Endometrium (tissue), 2 donors: ENCODE data around the gene AOPEP.
A peak's percentile ranks its signal among the peaks of the same experiment; 100 is the strongest.
"Not testable (repeated sequence)": the region's sequence is repeated elsewhere in the genome, so short reads cannot be mapped to it uniquely, and the experiment has no call there.

Experiments
- FAIRE-seq: peaks from 2 replicates; lab custom pipeline; 2012; peaks lifted over from hg19 to GRCh38; lab: Jason Lieb, UNC
- donor health status: control.
- donor health status: control.

Gene AOPEP

DNA sequence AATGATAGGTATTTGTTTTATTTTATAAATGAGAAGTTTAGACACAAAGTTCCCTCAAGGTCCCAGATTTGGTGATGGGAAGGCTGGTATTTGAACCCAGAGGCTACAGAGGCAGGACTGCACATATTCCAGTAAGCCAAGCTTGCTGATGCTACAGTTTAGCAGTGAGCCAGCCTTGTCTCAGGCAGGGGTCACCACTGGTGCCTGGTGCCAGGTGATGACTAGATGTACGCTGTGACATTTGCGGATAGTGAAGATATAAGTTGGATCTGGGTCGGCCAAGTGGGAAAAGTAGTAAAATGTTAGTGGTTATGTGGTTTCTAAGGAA is 143.9 kb downstream of the AOPEP start:
- FAIRE-seq: no peak

DNA sequence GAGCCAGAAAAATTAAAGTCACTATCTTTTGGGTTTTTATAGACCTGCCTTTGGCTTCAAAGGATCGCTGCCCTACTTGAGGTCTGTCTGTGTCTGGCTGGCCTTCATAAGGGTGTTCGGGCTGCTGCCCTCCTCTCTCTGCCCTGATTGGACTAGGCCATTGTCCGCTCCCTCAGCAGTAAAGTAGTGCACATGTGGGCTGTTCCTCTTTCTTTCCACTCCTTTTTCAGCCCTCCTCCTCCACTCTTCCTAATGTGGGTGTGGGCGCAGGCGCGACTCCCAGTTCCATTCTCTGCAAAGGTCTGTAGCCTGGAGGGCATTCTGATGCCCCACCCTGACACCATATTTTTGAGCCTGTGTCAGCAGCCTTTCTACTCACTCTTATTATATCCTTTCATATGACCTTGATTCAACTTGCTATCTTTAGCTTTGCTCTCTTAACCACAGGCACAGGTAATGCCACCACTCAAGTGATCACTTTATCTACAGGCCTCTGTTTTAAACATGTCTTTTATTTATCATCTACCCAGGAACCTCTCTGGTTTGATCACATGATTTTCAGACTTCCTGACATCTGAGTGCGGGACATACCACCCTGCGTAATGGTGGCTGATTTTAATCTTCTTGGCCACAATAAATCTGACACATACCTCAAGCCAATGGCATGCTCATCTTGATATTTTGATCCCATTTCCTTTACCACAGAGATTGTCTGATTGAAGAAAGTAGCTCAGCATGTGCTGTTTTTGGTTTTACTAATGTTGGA is 144.5 kb downstream of the AOPEP start:
- no peak for FAIRE-seq

DNA sequence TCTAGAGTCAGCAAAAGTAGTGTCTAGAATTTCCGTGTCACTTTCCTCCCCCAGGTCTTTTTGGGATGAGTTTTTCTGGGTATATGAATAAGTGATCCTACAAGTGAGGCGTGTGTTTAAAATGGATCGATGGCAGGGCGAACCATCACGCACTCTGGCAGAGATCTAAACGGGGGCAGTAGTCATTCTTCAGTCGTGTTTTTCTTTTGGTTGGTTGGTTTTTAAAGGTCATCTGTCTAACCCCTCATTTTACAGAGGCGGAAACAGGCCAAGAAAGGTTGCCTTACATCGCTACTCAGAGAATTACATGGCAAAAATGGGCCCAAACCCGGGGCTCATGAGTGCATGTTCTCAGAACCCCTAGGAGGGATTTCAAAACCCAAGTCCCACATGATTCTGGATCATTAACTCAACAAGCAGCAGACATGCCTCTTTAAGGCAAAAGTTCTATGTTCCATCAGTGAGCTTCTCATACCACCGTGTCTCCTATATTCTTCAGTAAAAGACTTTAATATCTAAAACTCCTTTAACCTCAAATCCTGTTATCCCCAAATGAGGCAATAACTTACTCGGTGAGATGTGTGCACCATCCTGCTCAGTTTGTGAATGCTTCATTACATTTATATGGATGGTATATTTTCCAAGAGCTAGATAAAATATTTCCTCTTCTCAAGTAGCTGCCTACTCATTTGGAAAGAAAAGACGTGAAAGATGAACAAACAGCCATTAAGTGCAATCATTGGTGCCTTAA is 145.8 kb downstream of the AOPEP start:
- FAIRE-seq: no peak

DNA sequence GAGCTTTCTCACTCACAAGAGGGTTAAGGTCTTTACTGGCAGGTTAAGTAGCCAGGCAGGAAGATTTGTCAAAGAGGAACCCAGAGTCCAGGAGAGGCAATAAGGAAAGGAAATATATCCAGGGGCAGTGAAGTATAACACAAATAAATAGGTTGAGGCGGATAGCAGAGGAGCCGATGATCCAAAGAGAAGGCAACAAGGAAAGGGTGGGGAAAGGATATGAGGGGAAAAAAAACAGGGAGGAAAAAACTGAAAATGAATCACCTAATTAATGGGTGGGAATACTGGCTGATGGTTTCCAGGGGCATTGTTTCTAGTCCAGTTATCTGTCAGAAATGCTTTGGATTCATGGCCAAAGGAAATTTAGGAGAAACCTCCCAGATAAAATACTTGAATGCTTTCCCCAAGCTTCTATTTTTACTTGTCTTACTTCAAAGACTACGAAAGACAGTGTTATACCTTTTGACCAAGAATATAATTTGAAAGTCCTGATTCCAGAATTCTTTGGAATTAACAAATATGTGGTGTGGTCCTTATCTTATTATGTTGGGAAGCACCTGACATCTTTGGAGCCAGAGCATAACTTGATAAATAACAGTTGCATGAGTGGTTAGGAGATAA is 146.5 kb downstream of the AOPEP start:
- FAIRE-seq: peak; percentile 23

DNA sequence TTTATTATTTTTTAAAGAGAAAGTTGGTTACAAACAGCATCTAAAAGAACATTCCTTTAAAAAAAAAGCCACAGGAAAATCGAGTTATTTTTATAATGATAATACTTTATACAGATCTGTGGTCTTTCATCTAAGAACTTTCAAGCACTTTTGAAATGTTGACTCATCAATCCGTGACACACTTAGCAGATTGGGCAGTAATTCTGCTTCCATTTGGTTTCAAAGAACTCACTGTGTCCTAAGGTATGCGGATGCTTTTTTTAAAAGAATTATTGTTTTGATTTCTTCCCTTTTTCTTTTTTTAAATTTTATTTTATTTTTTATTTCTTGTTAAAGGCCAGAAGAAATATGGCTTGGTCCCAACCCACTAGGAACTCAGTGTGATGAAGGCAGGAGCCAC is 147.8 kb downstream of the AOPEP start:
- peak; percentile 88 for FAIRE-seq

DNA sequence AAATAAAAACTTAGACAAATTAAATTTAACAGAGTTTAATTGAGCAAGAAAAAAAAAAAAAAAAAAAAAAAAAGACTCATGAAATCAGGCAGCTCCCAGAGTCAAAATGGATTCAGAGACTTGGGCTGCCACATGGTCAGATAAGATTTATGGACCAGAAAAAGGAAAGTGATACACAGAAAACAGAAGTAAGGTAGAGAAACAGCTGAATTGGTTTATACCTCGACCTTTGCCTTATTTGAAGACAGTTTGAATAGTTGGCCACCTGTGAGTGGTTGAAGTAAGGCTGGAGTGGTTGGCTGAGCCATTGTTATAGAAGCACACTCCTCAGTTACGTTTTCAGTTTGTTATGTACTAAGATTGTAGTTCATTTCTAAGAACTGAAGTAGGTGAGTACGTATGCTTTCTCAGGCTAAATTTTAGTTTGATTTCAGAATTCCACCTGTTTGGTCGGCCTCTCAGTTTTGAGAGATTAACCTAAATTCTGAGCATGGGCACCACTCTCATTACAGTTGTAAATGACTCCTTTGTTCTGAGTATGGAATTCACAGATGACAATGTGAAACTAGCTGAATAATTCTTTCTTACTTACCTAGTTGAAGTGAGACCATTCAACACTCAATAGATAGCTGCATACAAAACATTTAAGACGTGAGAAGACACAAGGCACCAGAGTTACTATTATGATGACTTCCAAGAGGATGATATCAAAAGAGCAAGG is 149.0 kb downstream of the AOPEP start:
- FAIRE-seq: no peak

DNA sequence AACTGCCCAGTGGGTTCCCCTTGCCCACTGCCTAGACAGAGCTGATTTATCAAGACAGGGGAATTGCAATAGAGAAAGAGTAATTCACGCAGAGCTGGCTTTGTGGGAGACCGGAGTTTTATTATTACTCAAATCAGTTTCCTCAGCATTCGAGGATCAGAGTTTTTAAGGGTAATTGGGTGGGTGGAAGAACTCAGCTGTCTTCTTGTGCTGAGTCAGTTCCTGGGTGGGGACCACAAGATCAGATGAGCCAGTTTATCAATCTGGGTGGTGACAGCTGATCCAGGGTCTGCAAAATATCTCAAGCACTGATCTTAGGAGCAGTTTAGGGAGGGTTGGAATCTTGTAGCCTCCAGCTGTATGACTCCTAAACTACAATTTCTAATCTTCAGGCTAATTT is 152.3 kb downstream of the AOPEP start:
- FAIRE-seq: not testable (repeated sequence)

DNA sequence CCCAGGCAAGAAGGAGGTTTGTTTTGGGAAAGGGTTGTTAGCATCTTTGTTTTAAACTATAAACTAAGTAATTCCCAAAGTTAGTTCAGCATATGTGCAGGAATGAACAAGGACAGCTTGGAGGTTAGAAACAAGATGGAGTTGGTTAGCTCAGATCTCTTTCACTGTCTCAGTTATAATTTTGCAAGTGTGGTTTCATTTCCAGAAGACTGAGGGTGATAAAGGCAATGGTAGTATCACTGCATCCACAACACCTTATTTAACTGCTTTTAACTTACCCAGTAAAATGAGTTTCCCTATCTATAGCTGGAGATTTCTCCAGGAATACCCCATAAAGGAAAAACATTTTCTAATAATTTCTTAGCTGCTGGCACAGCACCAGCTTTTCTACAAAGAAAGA is 152.7 kb downstream of the AOPEP start:
- peak; percentile 94 for FAIRE-seq

DNA sequence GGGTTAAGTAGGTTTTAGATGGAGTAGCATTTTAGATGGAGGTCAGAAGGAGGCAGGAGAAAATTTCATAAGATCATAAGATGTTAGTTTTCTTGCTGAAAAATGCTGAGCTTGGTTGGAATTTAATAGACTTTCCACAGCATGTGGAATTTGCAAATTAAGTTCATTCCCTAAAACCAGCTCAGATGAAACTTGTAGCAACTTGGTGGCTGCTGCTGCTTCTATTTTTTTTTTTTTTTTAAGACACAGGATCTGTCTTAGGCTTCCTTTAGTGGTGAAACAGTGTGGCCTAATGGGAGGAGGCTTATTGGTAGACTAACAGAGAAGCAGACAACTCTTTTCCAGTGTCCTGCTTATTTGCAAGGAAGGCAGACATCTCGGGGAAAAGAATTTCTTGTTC is 154.5 kb downstream of the AOPEP start:
- FAIRE-seq: no peak

DNA sequence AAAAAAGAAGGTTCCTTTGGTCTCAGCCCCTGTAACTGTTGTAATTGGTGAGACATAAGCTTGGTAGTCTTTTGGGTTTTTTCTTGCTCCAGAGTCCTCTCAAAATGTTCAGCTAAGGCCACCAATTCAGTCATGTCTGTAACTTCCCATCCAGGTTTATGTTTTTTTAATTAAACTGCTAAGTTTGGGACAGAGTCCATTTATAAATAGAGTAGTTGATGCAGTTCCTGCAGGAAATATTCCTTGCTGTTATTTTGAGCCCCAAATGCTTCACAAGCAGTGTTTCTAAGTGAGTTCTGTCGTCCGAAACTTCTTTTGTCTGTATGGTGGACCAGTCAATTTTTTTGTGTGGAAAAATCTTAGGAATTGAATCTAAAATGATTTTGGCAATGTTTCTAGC is 155.0 kb downstream of the AOPEP start:
- no peak for FAIRE-seq

DNA sequence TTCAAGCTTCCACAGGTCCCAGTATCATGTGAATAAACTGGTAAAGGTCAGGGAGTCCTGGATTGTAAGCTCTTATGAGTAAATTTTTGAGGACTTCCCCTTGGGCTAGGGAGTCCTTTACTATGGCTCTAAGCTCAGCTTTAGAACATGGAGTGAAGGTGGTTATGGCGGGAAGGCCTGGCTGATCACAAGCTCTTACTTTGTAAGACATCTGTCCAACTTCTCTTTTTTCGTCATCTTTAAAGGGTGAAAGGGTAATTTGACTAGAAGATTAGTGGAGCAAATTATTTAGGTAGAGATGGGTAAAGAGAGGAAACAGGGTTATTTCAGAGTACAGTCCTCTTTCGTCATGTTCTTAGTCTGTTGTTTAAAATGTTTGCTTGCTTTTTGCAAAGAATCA is 155.4 kb downstream of the AOPEP start:
- no peak for FAIRE-seq

DNA sequence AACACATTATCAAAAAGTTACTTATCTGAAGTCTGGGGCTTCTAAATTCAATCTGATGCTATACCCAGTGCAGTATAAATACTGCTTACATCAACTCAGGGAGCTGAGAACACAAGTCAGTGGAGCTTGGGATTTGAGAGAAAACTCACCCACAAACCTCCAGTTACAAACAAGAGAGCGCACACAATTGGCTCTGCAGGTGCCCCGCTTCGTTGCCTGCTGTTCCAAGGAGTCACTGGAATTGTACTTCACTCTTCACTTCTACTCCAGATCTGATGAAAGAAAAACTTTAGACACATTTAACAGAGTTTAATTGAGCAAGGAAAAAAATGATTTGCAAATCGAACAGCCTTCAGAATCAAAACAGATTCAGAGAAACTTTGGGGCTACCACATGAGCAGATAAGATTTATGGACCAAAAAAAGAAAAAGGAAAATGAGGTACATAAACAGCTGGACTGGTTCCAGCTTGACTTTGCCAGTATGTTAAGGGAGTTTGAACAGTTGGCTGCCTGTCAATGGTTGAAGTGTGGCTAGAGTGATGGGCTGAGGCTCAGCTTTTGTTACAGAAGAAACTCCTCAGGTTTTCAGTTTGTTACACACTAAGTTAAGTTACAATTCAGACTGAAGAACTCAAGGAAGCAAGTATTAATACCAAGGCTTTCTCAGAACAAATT is 156.6 kb downstream of the AOPEP start:
- FAIRE-seq: no peak

DNA sequence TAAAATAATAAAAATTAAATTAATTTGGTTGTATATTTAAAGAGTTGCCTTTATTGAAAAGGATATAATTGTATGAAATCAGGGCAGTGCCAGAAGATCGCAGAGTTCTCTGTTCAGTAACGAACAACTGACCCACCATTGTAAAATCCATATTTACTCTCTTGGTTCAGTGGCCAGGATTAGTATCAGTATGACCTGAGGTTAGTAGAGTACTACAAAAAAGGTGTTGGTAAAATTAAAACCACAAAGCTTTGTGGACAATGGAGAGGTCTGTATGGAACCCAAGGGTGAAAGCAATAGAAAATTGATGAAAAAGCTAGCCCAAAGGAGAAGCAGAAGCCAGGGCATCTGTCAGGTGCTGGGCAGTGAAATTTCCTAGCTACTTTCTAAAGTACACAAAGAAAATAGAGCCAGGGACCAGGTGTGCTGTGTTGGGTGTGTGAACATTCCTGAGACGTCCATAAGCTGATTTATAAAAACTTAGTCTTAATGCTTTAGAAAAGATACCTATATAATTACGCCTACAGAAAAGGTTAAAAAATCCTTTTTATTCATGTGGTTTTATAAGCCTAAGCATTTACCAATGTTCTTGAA is 159.5 kb downstream of the AOPEP start:
- FAIRE-seq: no peak

DNA sequence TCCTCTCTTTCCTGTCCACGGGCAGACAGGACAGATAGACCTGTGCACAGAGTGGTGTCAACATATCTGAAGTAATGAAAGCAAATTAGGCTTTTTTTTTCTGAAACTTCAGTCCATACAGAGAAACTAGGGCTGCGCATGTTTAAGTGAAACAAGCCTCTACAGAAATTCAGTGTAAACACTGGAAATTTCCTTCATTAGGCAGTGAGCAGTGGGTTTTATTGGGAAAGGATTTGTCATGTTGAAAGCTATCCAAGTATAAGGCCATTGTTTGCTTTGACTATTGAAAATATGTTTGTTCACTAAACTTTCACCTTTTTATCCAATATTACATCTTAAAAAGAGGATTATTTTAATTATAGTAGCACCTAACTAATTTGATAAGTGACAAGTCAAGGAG is 161.2 kb downstream of the AOPEP start:
- no peak for FAIRE-seq

DNA sequence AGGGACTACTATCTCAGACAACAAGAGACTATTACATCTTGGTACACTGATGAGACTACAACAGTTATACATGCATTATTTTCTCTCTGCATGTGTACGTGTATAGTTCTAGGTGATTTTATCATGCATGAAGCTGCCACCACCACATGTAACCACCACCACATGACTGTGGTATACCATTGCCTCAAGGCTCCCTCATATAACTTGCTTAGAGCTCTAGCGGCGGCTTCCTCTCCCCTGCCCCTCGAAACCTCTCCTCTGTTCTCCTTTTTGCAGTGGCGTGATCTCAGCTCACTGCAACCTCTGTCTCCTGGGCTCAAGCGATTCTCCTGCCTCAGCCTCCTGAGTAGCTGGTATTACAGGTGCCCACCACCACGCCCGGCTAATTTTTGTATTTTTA is 162.3 kb downstream of the AOPEP start:
- FAIRE-seq: no peak

DNA sequence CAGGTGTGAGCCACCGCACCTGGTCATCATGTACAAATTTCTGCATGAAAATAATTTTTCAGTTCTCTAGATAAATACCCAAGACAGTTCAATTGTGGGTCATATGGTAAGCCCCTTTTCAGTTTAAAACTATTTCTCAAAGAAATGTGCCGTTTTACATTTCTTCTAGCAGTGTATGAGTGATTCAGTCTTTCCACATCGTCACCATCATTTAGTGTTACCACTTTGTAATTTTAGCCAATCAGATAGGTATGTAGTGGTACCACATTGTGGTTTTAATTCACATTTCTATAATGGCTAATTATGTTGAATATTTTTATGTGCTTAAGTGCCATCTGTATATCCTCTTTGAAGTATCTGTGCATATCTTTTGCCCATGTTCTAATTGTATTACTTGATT is 163.1 kb downstream of the AOPEP start:
- no peak for FAIRE-seq

DNA sequence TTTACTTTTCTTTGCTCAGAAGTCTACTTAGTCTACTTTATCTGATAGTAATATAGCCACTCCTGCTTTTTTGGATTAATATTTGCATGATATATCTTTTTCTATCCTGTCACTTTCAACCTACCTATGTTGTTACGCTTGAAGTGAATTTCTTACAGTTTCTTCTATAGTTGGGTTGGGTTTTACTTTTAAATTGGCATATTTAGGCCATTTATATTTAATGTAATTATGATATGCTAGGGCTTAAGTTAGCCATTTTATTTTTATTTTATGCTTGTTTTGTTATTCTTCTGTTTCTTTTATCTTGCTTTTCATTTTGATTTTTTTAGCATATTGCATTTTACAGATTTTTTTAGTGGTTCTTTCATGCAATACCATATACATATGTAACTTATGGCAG is 164.7 kb downstream of the AOPEP start:
- FAIRE-seq: no peak

DNA sequence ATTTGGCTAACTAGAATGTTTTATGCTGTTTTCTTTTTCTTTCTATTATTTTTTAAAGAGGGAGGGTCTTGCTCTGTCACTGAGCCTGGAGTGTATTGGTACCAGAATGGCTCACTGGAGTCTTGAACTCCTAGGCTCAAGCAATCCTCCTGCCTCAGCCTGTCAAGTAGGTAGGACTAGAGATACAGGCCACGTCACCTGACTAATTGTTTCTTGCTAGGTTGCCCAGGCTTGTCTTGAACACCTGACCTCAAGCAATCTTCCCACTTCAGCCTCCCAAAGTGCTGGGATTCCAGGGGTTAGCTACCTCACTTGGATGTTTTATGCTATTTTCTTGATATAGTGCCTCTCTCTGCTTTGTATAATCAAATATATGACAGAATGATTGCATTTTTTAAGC is 166.2 kb downstream of the AOPEP start:
- no peak for FAIRE-seq

DNA sequence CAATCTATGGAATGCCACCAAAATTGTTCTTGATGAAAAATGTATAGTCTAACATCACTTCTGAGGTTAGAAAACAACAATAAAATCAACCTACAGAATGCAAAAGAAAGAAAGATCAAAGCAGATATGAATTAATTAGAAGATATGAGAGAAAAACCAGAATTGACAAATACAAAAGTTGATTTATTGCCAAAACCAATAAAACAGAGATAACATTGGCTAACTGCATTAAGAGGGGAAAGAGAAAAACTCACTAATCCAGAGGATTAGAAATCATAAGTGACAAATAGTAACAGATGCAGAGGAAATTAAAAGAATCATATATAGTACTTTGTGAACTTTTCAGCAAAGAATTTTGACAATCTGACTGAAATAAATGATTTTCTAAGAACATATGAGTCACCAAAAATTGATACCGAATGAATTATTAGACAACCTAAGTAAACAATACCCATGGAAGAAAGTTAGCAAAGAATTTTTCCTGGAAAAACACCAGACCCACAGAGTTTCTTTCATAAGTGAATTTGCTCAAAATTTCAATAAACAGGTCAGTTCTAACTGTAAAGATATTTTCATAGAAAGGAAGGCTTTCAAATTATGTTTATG is 167.7 kb downstream of the AOPEP start:
- no peak for FAIRE-seq

DNA sequence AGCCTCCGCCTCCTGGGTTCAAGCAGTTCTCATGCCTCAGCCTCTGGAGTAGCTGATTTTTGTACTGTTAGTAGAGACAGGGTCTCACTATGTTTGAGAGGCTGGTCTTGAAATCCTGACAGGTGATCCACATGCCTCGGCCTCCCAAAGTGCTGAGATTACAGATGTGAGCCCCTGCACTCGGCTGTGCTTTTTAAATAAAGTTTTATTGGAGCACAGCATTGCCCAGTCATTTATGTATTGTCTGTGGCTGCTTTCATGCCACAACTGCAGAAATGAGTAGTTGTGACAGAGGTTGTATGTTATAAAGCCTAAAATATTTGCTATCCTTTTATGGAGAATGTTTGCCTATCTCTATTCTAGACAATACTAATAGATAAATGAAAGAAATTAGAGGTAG is 169.2 kb downstream of the AOPEP start:
- no peak for FAIRE-seq

DNA sequence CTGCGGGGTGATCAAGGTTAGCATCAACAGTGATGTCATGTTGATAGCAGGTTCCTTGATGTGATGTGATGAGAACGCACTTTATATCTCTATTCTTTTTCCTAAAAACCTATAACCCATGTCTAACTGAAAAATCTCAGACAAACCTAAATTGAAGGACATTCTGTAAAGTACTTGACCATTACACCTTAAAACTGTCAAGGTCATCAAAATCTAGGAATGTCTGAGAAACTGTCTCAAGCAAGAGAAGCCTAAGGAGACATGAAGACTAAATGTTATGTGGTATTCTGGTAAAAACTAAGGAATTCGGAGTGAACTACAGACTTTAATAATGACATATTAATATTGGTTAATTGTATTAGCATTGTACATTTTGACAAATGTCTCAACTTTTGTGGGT is 170.0 kb downstream of the AOPEP start:
- no peak for FAIRE-seq
